A673 (cell line): ENCODE data around the gene LRRC47. TPM values are rescaled to one million over a fixed set of nuclear protein-coding genes. Genes with fewer than 3 reads are reported as not detected.

Experiments used
- BruUV-seq: library from RNA; stranded (reverse); fragments of 400-500 nt; replicated peaks from 2 replicates; lab custom pipeline; 2021; lab: Mats Ljungman, UMichigan
- CTCF ChIA-PET: fragments of 300-600 bp; sonication (Branson Sonifier 250); formaldehyde crosslinking; loops from one replicate; lab custom pipeline; 2022; ENCODE audit warnings: antibody characterized with exemption; lab: Charles Lee
- POLR2A ChIA-PET: fragments of 300-600 bp; sonication (Branson Sonifier 250); formaldehyde crosslinking; loops from one replicate; lab custom pipeline; 2022; ENCODE audit warnings: antibody characterized with exemption; ENCODE audit not compliant: low non-redundant PET; lab: Charles Lee
- DNase-seq: peaks from one replicate; pipeline ENCODE4 v3.0.0-alpha.2; 2015; ENCODE audit warnings: low spot score
- H3K27ac ChIP-seq: fragments of 200-600 bp; sonication (generic); 2 replicates; pipeline ENCODE4 v1.5.1; 2016; ENCODE audit warnings: mixed run types, low read depth, mild to moderate bottlenecking, mixed read lengths, antibody characterized with exemption, low read length; ENCODE audit not compliant: poor library complexity, severe bottlenecking
- H3K27me3 ChIP-seq: fragments of 200-600 bp; sonication (generic); replicated peaks from 2 replicates; pipeline ENCODE4 v1.6.1; 2017; ENCODE audit warnings: mixed run types, low read depth, mild to moderate bottlenecking, mixed read lengths, antibody characterized with exemption, low read length; ENCODE audit not compliant: insufficient read depth, poor library complexity
- H3K36me3 ChIP-seq: fragments of 200-600 bp; sonication (generic); 2 replicates; pipeline ENCODE4 v1.6.1; 2016; ENCODE audit warnings: mixed run types, mild to moderate bottlenecking, mixed read lengths, antibody characterized with exemption, low read length; ENCODE audit not compliant: insufficient read depth, poor library complexity, severe bottlenecking
- H3K4me1 ChIP-seq: fragments of 200-600 bp; sonication (generic); 2 replicates; pipeline ENCODE4 v1.6.1; 2017; ENCODE audit warnings: mixed run types, mild to moderate bottlenecking, mixed read lengths, antibody characterized with exemption, low read length; ENCODE audit not compliant: insufficient read depth, poor library complexity, severe bottlenecking
- H3K4me3 ChIP-seq: fragments of 200-600 bp; sonication (generic); 2 replicates; pipeline ENCODE4 v1.5.1; 2016; ENCODE audit warnings: low read depth, mixed run types, mild to moderate bottlenecking, mixed read lengths, low read length; ENCODE audit not compliant: poor library complexity, severe bottlenecking
- H3K9me3 ChIP-seq: fragments of 200-600 bp; sonication (generic); 2 replicates; pipeline ENCODE4 v1.6.1; 2016; ENCODE audit warnings: mixed run types, low read depth, mild to moderate bottlenecking, mixed read lengths, antibody characterized with exemption, low read length; ENCODE audit not compliant: poor library complexity, severe bottlenecking
- CTCF ChIP-seq: fragments of 300-800, 200-600 bp; sonication (generic); conservative IDR thresholded peaks from 2 replicates; pipeline ENCODE4 v1.5.1; 2017; ENCODE audit warnings: low read depth, mild to moderate bottlenecking, antibody characterized with exemption, low read length, moderate library complexity, mixed read lengths
- EZH2 ChIP-seq: fragments of 200-600 bp; sonication (generic); IDR thresholded peaks from 2 replicates; pipeline ENCODE4 v1.6.1; 2017; ENCODE audit warnings: borderline replicate concordance, low read depth, mild to moderate bottlenecking, mixed read lengths, antibody characterized with exemption, low read length; ENCODE audit not compliant: poor library complexity, severe bottlenecking
- intact Hi-C: fragments of 100-400 bp; cut with micrococcal nuclease; formaldehyde crosslinking; loops from one replicate; pipeline ENCODE4 v1.10.0; 2022; ENCODE audit not compliant: unreplicated experiment
- total RNA-seq: library from RNA; stranded (reverse); gene quantifications from 2 replicates; pipeline ENCODE4 v1.2.3, GENCODE V29; 2021

The LRRC47 gene
- total RNA-seq, 1 experiment from 2014 or later: 86.7 TPM

- Histone ChIP-seq H3K4me3 (no peak overlapping the region), H3K9me3 (no peaks in the 10 kb centered on the region), H3K4me1 (no peaks in the 10 kb centered on the region), H3K27ac (peak overlapping the region; percentile 2), H3K27me3 (no peaks in the 10 kb centered on the region), H3K36me3 (no peaks in the 10 kb centered on the region)
- TF ChIP-seq EZH2 (no peak), CTCF (no peak)
- DNase-seq: no peak
- intact Hi-C loops: no loop called here
- CTCF ChIA-PET: no interaction called here
- POLR2A ChIA-PET: no interaction called here
- no TSS peak for BruUV-seq
Measured at GRCh38 chr1:3821447-3821846, 25.1 kb upstream of the LRRC47 start.

DNA sequence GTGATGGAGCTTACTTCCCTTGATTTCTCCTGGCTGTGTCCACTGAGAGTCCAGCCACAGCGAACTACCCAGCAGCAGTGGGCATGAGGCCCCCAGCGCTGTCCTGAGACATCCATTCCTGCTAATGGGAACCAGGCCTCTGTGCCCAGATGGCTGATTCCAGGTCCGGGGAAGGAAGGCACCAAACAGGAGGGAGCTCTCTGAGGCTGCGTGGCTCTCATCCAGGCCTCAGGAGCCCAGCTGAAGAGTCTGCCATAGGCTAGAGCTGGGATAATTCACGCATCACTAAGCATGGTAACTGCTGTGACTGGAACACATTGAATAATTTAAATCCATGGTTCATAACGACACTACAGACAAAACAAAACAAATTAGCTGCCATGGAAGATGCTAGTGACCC lies 24.7 kb upstream of the LRRC47 start:
- POLR2A ChIA-PET: no interaction called here
- CTCF ChIA-PET: no interaction called here
- H3K4me3 ChIP-seq: no peak overlapping the region
- no peak for TF ChIP-seq EZH2
- TF ChIP-seq CTCF: no peak
- peak overlapping the region; percentile 30 for H3K27ac ChIP-seq
- intact Hi-C loops: no loop called here
- no peaks in the 10 kb centered on the region for H3K27me3 ChIP-seq
- H3K9me3 ChIP-seq: no peaks in the 10 kb centered on the region
- no peaks in the 10 kb centered on the region for H3K4me1 ChIP-seq
- H3K36me3 ChIP-seq: no peaks in the 10 kb centered on the region
- DNase-seq: peak; percentile 55
- no TSS peak for BruUV-seq

DNA sequence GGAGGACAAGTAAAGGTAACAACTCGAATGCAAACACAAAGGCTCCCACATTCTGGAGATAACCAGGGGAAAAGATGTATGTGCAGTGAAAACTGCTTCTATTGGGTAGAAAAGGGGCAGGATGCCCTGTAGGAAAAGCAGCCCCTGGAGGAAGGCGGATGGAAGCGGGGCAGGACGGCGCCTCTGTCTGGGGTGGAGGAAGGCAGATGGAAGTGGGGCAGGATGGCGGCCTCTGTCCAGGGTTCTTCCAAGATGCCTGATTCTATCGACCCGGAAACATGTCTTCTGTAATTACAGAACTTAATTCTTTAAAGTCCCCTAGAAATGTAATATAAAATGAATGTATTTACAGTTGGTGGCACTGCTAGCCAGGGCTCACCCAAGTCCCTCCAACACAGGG lies 24.0 kb upstream of the LRRC47 start:
- CTCF ChIA-PET: no interaction called here
- TF ChIP-seq EZH2: no peak
- no peak for TF ChIP-seq CTCF
- Histone ChIP-seq H3K4me3 (no peak overlapping the region), H3K27me3 (no peaks in the 10 kb centered on the region), H3K4me1 (no peaks in the 10 kb centered on the region), H3K36me3 (no peaks in the 10 kb centered on the region), H3K27ac (peak overlapping the region; percentile 30), H3K9me3 (no peaks in the 10 kb centered on the region)
- intact Hi-C loops: no loop called here
- POLR2A ChIA-PET: no interaction called here
- DNase-seq: no peak
- BruUV-seq: no TSS peak
